Stimulated activated memory B cell treated with anti-CD40 and anti-IgM and Interleukin-4, amounts not matched to agents 10 μg/mL and 1 μg/mL and 100 μg/mL, for 72 hours (primary cell): ENCODE measurements around the gene KBTBD13.

ENCODE experiments used
- ATAC-seq: fragments of 150-1000 bp; cut with Tn5 transposase; 2 replicates; pipeline ENCODE4 v1.10.0; 2021
- H3K27ac Mint-ChIP-seq: one replicate; pipeline ENCODE4 v1.8.0; 2022; ENCODE audit warnings: mild to moderate bottlenecking, mixed read lengths
- H3K27me3 Mint-ChIP-seq: one replicate; pipeline ENCODE4 v1.8.0; 2022; ENCODE audit warnings: mixed read lengths
- H3K36me3 Mint-ChIP-seq: one replicate; pipeline ENCODE4 v1.8.0; 2022; ENCODE audit warnings: mixed read lengths
- H3K4me1 Mint-ChIP-seq: one replicate; pipeline ENCODE4 v1.8.0; 2022; ENCODE audit warnings: mixed read lengths
- H3K4me3 Mint-ChIP-seq: one replicate; pipeline ENCODE4 v1.8.0; 2022; ENCODE audit warnings: mild to moderate bottlenecking, moderate library complexity, mixed read lengths
- H3K9me3 Mint-ChIP-seq: one replicate; pipeline ENCODE4 v1.8.0; 2022; ENCODE audit warnings: mixed read lengths

The KBTBD13 gene

GRCh38 chr15:65059369-65059750 is 17.2 kb upstream of the KBTBD13 start:
- ATAC-seq = no peak
- H3K27me3 Mint-ChIP-seq = peaks cover 27% of the 10 kb centered on the region
- no peaks in the 10 kb centered on the region for H3K4me1 Mint-ChIP-seq
- no peak overlapping the region for H3K27ac Mint-ChIP-seq
- no peaks in the 10 kb centered on the region for H3K9me3 Mint-ChIP-seq
- H3K36me3 Mint-ChIP-seq = no peaks in the 10 kb centered on the region
- no peak overlapping the region for H3K4me3 Mint-ChIP-seq

GRCh38 chr15:65059931-65060596 is 16.5 kb upstream of the KBTBD13 start:
- ATAC-seq = no peak
- Mint-ChIP-seq H3K4me3 (no peak overlapping the region), H3K9me3 (no peaks in the 10 kb centered on the region), H3K27me3 (peaks cover 27% of the 10 kb centered on the region), H3K27ac (no peak overlapping the region), H3K4me1 (no peaks in the 10 kb centered on the region), H3K36me3 (no peaks in the 10 kb centered on the region)

- no peak for ATAC-seq
- no peak overlapping the region for H3K27ac Mint-ChIP-seq
- peaks cover 31% of the 10 kb centered on the region for H3K27me3 Mint-ChIP-seq
- H3K4me3 Mint-ChIP-seq = no peak overlapping the region
- H3K9me3 Mint-ChIP-seq = no peaks in the 10 kb centered on the region
- no peaks in the 10 kb centered on the region for H3K36me3 Mint-ChIP-seq
- no peaks in the 10 kb centered on the region for H3K4me1 Mint-ChIP-seq
Measured at GRCh38 chr15:65060641-65061397, 15.7 kb upstream of the KBTBD13 start.

- no peak for ATAC-seq
- Mint-ChIP-seq H3K27ac (no peak overlapping the region), H3K4me3 (no peak overlapping the region), H3K9me3 (no peaks in the 10 kb centered on the region), H3K27me3 (peaks cover 36% of the 10 kb centered on the region), H3K36me3 (no peaks in the 10 kb centered on the region), H3K4me1 (peaks cover 2% of the 10 kb centered on the region)
Measured at GRCh38 chr15:65062061-65062460, 14.5 kb upstream of the KBTBD13 start.

- ATAC-seq = no peak
- no peaks in the 10 kb centered on the region for H3K9me3 Mint-ChIP-seq
- no peak overlapping the region for H3K27ac Mint-ChIP-seq
- H3K27me3 Mint-ChIP-seq = peaks cover 36% of the 10 kb centered on the region
- H3K4me3 Mint-ChIP-seq = no peak overlapping the region
- H3K4me1 Mint-ChIP-seq = peaks cover 7% of the 10 kb centered on the region
- no peaks in the 10 kb centered on the region for H3K36me3 Mint-ChIP-seq
Measured at GRCh38 chr15:65062726-65063125, 13.8 kb upstream of the KBTBD13 start.

- no peak overlapping the region for H3K4me3 Mint-ChIP-seq
- H3K27me3 Mint-ChIP-seq = peaks cover 44% of the 10 kb centered on the region
- H3K27ac Mint-ChIP-seq = no peak overlapping the region
- peaks cover 7% of the 10 kb centered on the region for H3K4me1 Mint-ChIP-seq
- H3K9me3 Mint-ChIP-seq = no peaks in the 10 kb centered on the region
- no peak for ATAC-seq
- H3K36me3 Mint-ChIP-seq = no peaks in the 10 kb centered on the region
Measured at GRCh38 chr15:65066001-65066634, 10.4 kb upstream of the KBTBD13 start.

GRCh38 chr15:65066635-65067316 is 9.8 kb upstream of the KBTBD13 start:
- H3K9me3 Mint-ChIP-seq = no peaks in the 10 kb centered on the region
- H3K4me3 Mint-ChIP-seq = peak overlapping the region; percentile 27
- no peaks in the 10 kb centered on the region for H3K36me3 Mint-ChIP-seq
- ATAC-seq = no peak
- no peak overlapping the region for H3K27ac Mint-ChIP-seq
- peaks cover 44% of the 10 kb centered on the region for H3K27me3 Mint-ChIP-seq
- peaks cover 7% of the 10 kb centered on the region for H3K4me1 Mint-ChIP-seq

- Mint-ChIP-seq H3K9me3 (no peaks in the 10 kb centered on the region), H3K27me3 (peaks cover 44% of the 10 kb centered on the region), H3K4me3 (peak overlapping the region; percentile 27), H3K36me3 (no peaks in the 10 kb centered on the region), H3K27ac (no peak overlapping the region), H3K4me1 (peaks cover 7% of the 10 kb centered on the region)
- ATAC-seq = no peak
Measured at GRCh38 chr15:65067317-65067644, 9.3 kb upstream of the KBTBD13 start.

GRCh38 chr15:65067645-65068402 is 8.7 kb upstream of the KBTBD13 start, which contains the start of gene RASL12:
RASL12 (minus strand) TSS chr15:65067991; CDS start chr15:65067835, 156 bp downstream.
- Mint-ChIP-seq H3K27ac (no peak within 1 kb of the TSS), H3K9me3 (no peaks in the 10 kb centered on the region), H3K4me3 (peak within 1 kb of the TSS; percentile 27), H3K27me3 (peaks cover 44% of the 10 kb centered on the region), H3K4me1 (peaks cover 7% of the 10 kb centered on the region), H3K36me3 (no peaks in the 10 kb centered on the region)
- peak; percentile 53 for ATAC-seq

GRCh38 chr15:65068403-65068788 is 8.2 kb upstream of the KBTBD13 start:
- Mint-ChIP-seq H3K9me3 (no peaks in the 10 kb centered on the region), H3K4me3 (no peak overlapping the region), H3K36me3 (no peaks in the 10 kb centered on the region), H3K27me3 (peaks cover 39% of the 10 kb centered on the region), H3K27ac (no peak overlapping the region), H3K4me1 (peaks cover 7% of the 10 kb centered on the region)
- ATAC-seq = no peak

- ATAC-seq = no peak
- H3K36me3 Mint-ChIP-seq = no peaks in the 10 kb centered on the region
- H3K4me3 Mint-ChIP-seq = no peak overlapping the region
- peaks cover 36% of the 10 kb centered on the region for H3K27me3 Mint-ChIP-seq
- peaks cover 7% of the 10 kb centered on the region for H3K4me1 Mint-ChIP-seq
- no peak overlapping the region for H3K27ac Mint-ChIP-seq
- no peaks in the 10 kb centered on the region for H3K9me3 Mint-ChIP-seq
Measured at GRCh38 chr15:65069179-65069578, 7.4 kb upstream of the KBTBD13 start.

- Mint-ChIP-seq H3K27ac (no peak overlapping the region), H3K27me3 (peaks cover 37% of the 10 kb centered on the region), H3K9me3 (no peaks in the 10 kb centered on the region), H3K36me3 (no peaks in the 10 kb centered on the region), H3K4me1 (peaks cover 7% of the 10 kb centered on the region), H3K4me3 (no peak overlapping the region)
- no peak for ATAC-seq
Measured at GRCh38 chr15:65069779-65070546, 6.6 kb upstream of the KBTBD13 start.

GRCh38 chr15:65071381-65071811 is 5.2 kb upstream of the KBTBD13 start:
- peak; percentile 19 for ATAC-seq
- peaks cover 38% of the 10 kb centered on the region for H3K27me3 Mint-ChIP-seq
- no peak overlapping the region for H3K4me3 Mint-ChIP-seq
- no peaks in the 10 kb centered on the region for H3K9me3 Mint-ChIP-seq
- no peaks in the 10 kb centered on the region for H3K36me3 Mint-ChIP-seq
- H3K4me1 Mint-ChIP-seq = peaks cover 7% of the 10 kb centered on the region
- no peak overlapping the region for H3K27ac Mint-ChIP-seq

- no peak overlapping the region for H3K4me3 Mint-ChIP-seq
- no peaks in the 10 kb centered on the region for H3K36me3 Mint-ChIP-seq
- ATAC-seq = no peak
- H3K9me3 Mint-ChIP-seq = no peaks in the 10 kb centered on the region
- no peak overlapping the region for H3K27ac Mint-ChIP-seq
- peaks cover 5% of the 10 kb centered on the region for H3K4me1 Mint-ChIP-seq
- peaks cover 37% of the 10 kb centered on the region for H3K27me3 Mint-ChIP-seq
Measured at GRCh38 chr15:65072027-65072426, 4.5 kb upstream of the KBTBD13 start.
